Psoas muscle (tissue), 8 donors: Measurements from ENCODE around the gene ZDHHC21. TPM values are rescaled to one million over a fixed set of nuclear protein-coding genes. Genes with fewer than 3 reads are reported as not detected.

Experiments
- ATAC-seq, 4 donors: fragments of 200-7000 bp; cut with Tn5 transposase; one replicate each; pipeline ENCODE4 v1.9.1; 2020; ENCODE audit warnings: moderate library complexity in 3 of 4, mild to moderate bottlenecking in 2 of 4
- DNase-seq, 2 donors: peaks; one replicate each; pipeline ENCODE4 v3.0.0-alpha.2; 2020
- H3K27ac ChIP-seq: fragments of 200-600 bp; one replicate; pipeline ENCODE4 v1.8.0; 2022
- H3K27me3 ChIP-seq, 3 donors: fragments of 200-600 bp in 1 of 3; one replicate each; pipeline versions ENCODE4 v1.6.1 to v1.8.0; 2013 to 2022; ENCODE audit warnings: low read length in 2 of 3, mild to moderate bottlenecking in 2 of 3, moderate library complexity in 1 of 3; ENCODE audit not compliant: insufficient read depth in 3 of 3
- H3K36me3 ChIP-seq, 2 donors: fragments of 200-600 bp in 1 of 2; one replicate each; pipeline versions ENCODE4 v1.6.1 to v1.8.0; 2013 to 2022; ENCODE audit warnings: low read depth in 1 of 2, mild to moderate bottlenecking in 1 of 2, moderate library complexity in 1 of 2; ENCODE audit not compliant: insufficient read depth in 1 of 2
- H3K4me1 ChIP-seq: fragments of 200-600 bp; one replicate; pipeline ENCODE4 v1.8.0; 2022
- H3K4me3 ChIP-seq: fragments of 200-600 bp; one replicate; pipeline ENCODE4 v1.8.0; 2022; ENCODE audit warnings: mild to moderate bottlenecking
- H3K9me3 ChIP-seq: fragments of 200-600 bp; one replicate; pipeline ENCODE4 v1.8.0; 2022
- WGBS, 3 donors: extraction: QIAGEN DNeasy Blood & Tissue Kit; methylation state at CpG; one replicate each; pipeline versions ENCODE4 v1.1.6 to v1.1.7; 2013; 5-methylcytosine and 5-hydroxymethylcytosine counted together
- intact Hi-C, 2 donors: fragments of 100-400 bp; cut with DNase I; formaldehyde crosslinking; loops; one replicate each; pipeline versions ENCODE4 v1.11.0 to v1.14.2; 2022
- polyA plus RNA-seq, 3 donors: library from polyadenylated mRNA; stranded (reverse); fragments of 200-250 nt; gene quantifications; one replicate each; pipeline ENCODE4 v1.2.3, GENCODE V29; 2013
- total RNA-seq, 4 donors: library from RNA; stranded (reverse); fragmentation: NEBNext Ultra II Directional in 2 of 4; extraction: Animal tissue kit (Norgen Biotek cat#: 25700) in 2 of 4; gene quantifications; one replicate each; pipeline versions ENCODE4 v1.2.1 to v1.2.4, GENCODE V29; 2021 to 2023
- TF ChIP-seq, protein P1 (sequence below): fragments of 200-600 bp; IDR thresholded peaks from one replicate; pipeline ENCODE4 v1.8.0; 2022; ENCODE audit warnings: antibody characterized with exemption
- donor health status: healthy with polysubstance abuse.
- donor health status: DM: no; HTN: no; CAD: no; lungs with moderate emphysema.
- donor health status: Bipolar disorder and iron deficiency.
- donor health status: healthy.
- donor health status: DM: yes; HTN: yes; CAD: no.
- donor health status: DM: no; HTN: no; CAD: no.
- donor health status: DM: no; HTN: no; CAD: no.
- donor health status: DM: yes; HTN: yes; CAD: no.

ZDHHC21 gene
- total and polyA plus RNA-seq, 7 donors, result 2.2 to 9.9 (median 5.4) TPM

DNA sequence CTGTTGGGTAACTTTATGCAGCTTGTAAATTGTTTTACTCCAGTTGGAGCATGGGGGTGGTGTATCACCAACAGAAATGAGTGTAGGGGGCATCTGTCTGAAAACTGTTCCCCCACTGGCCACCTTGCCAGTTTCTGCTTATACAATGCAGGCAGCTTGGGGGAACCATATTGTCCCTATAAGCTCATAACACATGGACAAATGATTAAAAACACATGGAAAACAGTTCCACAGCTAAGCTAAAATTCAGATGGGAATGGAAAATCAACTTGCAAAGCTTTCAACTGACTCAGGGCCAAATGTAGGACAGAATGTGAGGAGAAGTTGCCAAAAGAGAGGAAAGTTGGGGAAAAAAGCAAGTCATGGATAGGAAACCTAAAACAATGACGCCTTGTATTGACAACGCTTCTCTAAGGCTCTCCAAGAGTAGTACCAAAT lies 37.2 kb upstream of the ZDHHC21 start:
- Histone ChIP-seq H3K9me3 (no peaks in the 10 kb centered on the region), H3K27ac (no peak overlapping the region), H3K4me1 (no peaks in the 10 kb centered on the region), H3K27me3 (no peaks in the 10 kb centered on the region), H3K4me3 (no peak overlapping the region), H3K36me3 (no peaks in the 10 kb centered on the region)
- intact Hi-C loops, result no loop called here
- no peak for ATAC-seq
- no peak for DNase-seq
- WGBS, 3 donors, result 41 to 57% (median 48%) methylated on average over 2 of the region's 2 CpGs
- TF ChIP-seq, protein P1, sequence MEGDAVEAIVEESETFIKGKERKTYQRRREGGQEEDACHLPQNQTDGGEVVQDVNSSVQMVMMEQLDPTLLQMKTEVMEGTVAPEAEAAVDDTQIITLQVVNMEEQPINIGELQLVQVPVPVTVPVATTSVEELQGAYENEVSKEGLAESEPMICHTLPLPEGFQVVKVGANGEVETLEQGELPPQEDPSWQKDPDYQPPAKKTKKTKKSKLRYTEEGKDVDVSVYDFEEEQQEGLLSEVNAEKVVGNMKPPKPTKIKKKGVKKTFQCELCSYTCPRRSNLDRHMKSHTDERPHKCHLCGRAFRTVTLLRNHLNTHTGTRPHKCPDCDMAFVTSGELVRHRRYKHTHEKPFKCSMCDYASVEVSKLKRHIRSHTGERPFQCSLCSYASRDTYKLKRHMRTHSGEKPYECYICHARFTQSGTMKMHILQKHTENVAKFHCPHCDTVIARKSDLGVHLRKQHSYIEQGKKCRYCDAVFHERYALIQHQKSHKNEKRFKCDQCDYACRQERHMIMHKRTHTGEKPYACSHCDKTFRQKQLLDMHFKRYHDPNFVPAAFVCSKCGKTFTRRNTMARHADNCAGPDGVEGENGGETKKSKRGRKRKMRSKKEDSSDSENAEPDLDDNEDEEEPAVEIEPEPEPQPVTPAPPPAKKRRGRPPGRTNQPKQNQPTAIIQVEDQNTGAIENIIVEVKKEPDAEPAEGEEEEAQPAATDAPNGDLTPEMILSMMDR, result no peak

DNA sequence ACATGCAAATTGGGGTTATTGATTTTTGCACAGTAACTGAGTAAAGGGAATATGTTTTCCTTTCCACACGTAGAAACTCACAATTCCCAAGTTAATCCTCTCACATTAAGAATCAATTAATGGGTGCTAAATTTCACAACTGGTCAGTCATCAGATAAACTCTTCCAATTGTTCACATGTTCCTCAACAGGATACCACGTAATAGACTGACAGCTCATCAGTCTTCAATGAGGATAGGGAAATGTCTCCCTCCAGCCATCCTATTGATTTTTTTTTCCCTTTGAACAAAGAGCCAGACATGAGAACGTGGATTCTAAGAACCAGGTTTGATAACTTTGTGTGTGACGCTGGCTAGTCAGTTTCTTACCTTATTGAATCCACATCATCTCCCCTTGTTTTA lies 30.1 kb upstream of the ZDHHC21 start:
- Histone ChIP-seq H3K9me3 (no peaks in the 10 kb centered on the region), H3K4me1 (no peaks in the 10 kb centered on the region), H3K27me3 (peaks cover 0 to 3% (median 2%) of the 10 kb centered on the region in 3 donors), H3K4me3 (no peak overlapping the region), H3K27ac (no peak overlapping the region), H3K36me3 (no peaks in the 10 kb centered on the region)
- ATAC-seq (no peak), DNase-seq (no peak)
- 56 to 64% (median 58%) methylated on average over 4 of the region's 4 CpGs for WGBS, 3 donors
- TF ChIP-seq, protein P1, result no peak
- intact Hi-C loops, result no loop called here

DNA sequence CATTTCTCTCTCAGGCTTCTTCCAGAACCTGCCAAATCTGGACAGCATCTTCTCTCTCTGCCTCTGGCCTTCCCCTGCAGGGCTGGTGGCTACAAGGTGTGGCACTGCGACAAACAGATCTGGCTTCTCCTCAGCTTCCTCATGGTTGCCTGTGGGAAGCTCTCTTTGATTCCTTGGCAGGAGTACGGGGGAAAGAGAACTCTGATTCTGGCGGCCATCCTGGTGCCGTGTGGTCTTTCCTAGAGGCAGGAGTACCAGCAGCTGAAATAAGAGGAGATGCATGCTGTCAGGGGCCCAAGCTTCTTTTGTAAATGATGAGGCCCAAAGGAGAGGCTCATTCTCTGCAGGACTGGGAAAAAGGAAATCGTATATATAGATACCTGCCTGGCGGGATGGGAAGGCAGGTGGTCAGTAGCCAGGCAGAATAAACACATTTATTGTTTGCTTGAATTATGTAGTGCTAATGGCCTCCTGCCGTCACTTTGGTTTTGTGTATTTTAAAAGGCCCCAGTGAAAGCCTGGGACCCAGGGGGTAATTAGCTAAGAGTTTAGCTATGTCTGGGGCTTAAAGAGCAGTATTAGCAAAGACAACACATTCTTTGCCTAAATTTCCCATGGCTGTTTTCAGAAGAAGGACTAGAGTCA lies 29.3 kb upstream of the ZDHHC21 start, which contains the start of gene CER1:
Gene CER1, minus strand, starts transcription at position 343 of the 645 bp plus-strand sequence. Its CDS starts 61 bp downstream, at position 282.
- Histone ChIP-seq H3K9me3 (no peaks in the 10 kb centered on the region), H3K27me3 (peaks cover 0 to 3% (median 2%) of the 10 kb centered on the region in 3 donors), H3K27ac (no peak within 1 kb of the TSS), H3K36me3 (no peaks in the 10 kb centered on the region), H3K4me3 (no peak within 1 kb of the TSS), H3K4me1 (no peaks in the 10 kb centered on the region)
- intact Hi-C loops, result no loop called here
- DNase-seq (no peak), ATAC-seq (no peak)
- WGBS, 3 donors, result 48 to 53% (median 49%) methylated on average over 7 of the region's 7 CpGs
- TF ChIP-seq, protein P1, result no peak

DNA sequence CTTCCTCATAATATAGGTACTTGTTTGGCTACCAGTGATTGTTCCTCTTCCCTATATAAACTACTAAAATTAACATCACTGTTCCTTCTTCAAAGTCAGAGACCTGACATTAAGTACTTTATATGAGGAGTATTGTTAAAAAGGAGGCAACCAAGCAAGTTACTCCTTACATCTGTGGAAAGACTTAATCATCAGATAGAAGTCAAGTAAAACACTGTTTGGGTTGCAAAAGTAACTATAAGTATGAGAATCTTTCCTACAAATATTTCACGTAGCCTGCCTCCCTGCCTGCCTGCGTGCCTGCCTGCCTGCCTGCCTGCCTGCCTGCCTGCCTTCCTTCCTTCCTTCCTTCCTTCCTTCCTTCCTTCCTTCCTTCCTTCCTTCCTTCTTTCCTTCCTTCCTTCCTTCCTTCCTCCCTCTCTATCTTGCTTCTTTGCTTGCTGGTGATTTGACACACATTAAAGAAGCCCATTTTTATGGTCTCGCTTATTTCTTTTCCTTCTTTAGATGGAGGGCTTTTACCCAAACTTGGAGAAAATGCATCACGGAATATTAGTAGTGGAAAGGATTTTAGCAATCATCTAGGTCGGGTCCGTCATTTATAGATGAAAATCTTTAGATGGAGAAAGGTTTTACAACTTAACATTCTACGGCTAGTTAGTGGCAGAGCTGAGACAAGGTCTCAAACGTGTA lies 26.1 kb upstream of the ZDHHC21 start:
- Histone ChIP-seq H3K4me1 (no peaks in the 10 kb centered on the region), H3K36me3 (no peaks in the 10 kb centered on the region), H3K9me3 (no peaks in the 10 kb centered on the region), H3K27me3 (peaks cover 0 to 3% (median 2%) of the 10 kb centered on the region in 3 donors), H3K4me3 (no peak overlapping the region), H3K27ac (no peak overlapping the region)
- intact Hi-C loops, result no loop called here
- 62 to 68% (median 64%) methylated on average over 8 of the region's 8 CpGs for WGBS, 3 donors
- DNase-seq (no peak), ATAC-seq (no peak)
- TF ChIP-seq, protein P1, result no peak
